WERI-Rb-1 (cell line): Measurements from ENCODE around the gene PLEKHA6.

Experiments used
- DNase-seq: peaks from one replicate; pipeline ENCODE4 v3.0.0-alpha.2; 2020
- H3K27ac ChIP-seq: fragments of 250-450 bp; sonication (Bioruptor Pico); 2 replicates; pipeline ENCODE4 v1.5.1; 2020; ENCODE audit warnings: mild to moderate bottlenecking, moderate library complexity
- H3K27me3 ChIP-seq: fragments of 250-450 bp; sonication (Bioruptor Pico); 2 replicates; pipeline ENCODE4 v1.5.1; 2021; ENCODE audit warnings: mild to moderate bottlenecking, low read depth, moderate library complexity; ENCODE audit not compliant: insufficient read depth, severe bottlenecking
- H3K36me3 ChIP-seq: fragments of 250-450 bp; sonication (Bioruptor Pico); 2 replicates; pipeline ENCODE4 v1.5.1; 2020; ENCODE audit warnings: mild to moderate bottlenecking, moderate library complexity
- H3K4me3 ChIP-seq: 2 replicates; pipeline ENCODE4 v1.5.1; 2011; ENCODE audit warnings: low read depth, mild to moderate bottlenecking, control low read depth, low read length
- H3K9me3 ChIP-seq: fragments of 250-450 bp; sonication (Bioruptor Pico); 2 replicates; pipeline ENCODE4 v1.5.1; 2021; ENCODE audit warnings: mild to moderate bottlenecking, moderate library complexity; ENCODE audit not compliant: severe bottlenecking
- CTCF ChIP-seq: IDR thresholded peaks from 2 replicates; pipeline ENCODE4 v1.5.1; 2011; ENCODE audit warnings: low read depth, mild to moderate bottlenecking, control low read depth, inconsistent platforms, low read length

Gene PLEKHA6

GRCh38 chr1:204376919-204377799 is 17.4 kb upstream of the PLEKHA6 start:
- Histone ChIP-seq H3K4me3 (peak overlapping the region; percentile 70), H3K27ac (peak overlapping the region; percentile 25), H3K27me3 (no peaks in the 10 kb centered on the region), H3K9me3 (no peaks in the 10 kb centered on the region), H3K36me3 (no peaks in the 10 kb centered on the region)
- DNase-seq = peak; percentile 13
- no peak for TF ChIP-seq CTCF

- no peak overlapping the region for H3K4me3 ChIP-seq
Observed at GRCh38 chr1:204376465-204376864, 16.7 kb upstream of the PLEKHA6 start.

GRCh38 chr1:204373911-204374310 is 14.2 kb upstream of the PLEKHA6 start:
- peak; percentile 9 for DNase-seq
- Histone ChIP-seq H3K36me3 (no peaks in the 10 kb centered on the region), H3K27me3 (no peaks in the 10 kb centered on the region)

More at GRCh38 chr1:204376465-204376864, 16.7 kb upstream of the PLEKHA6 start:
- no peak for TF ChIP-seq CTCF
- DNase-seq = peak; percentile 5
- H3K9me3 ChIP-seq = no peaks in the 10 kb centered on the region
- no peak overlapping the region for H3K27ac ChIP-seq
- no peaks in the 10 kb centered on the region for H3K27me3 ChIP-seq
- H3K36me3 ChIP-seq = no peaks in the 10 kb centered on the region

GRCh38 chr1:204370176-204370575 is 10.4 kb upstream of the PLEKHA6 start:
- Histone ChIP-seq H3K4me3 (no peak overlapping the region), H3K27ac (no peak overlapping the region), H3K36me3 (no peaks in the 10 kb centered on the region), H3K27me3 (no peaks in the 10 kb centered on the region), H3K9me3 (no peaks in the 10 kb centered on the region)
- TF ChIP-seq CTCF = no peak
- DNase-seq = peak; percentile 28

More at GRCh38 chr1:204373911-204374310, 14.2 kb upstream of the PLEKHA6 start:
- Histone ChIP-seq H3K4me3 (no peak overlapping the region), H3K27ac (no peak overlapping the region), H3K9me3 (no peaks in the 10 kb centered on the region)
- no peak for TF ChIP-seq CTCF

GRCh38 chr1:204368996-204369726 is 9.4 kb upstream of the PLEKHA6 start:
- Histone ChIP-seq H3K27me3 (no peaks in the 10 kb centered on the region), H3K4me3 (no peak overlapping the region), H3K27ac (no peak overlapping the region), H3K36me3 (no peaks in the 10 kb centered on the region), H3K9me3 (no peaks in the 10 kb centered on the region)
- TF ChIP-seq CTCF = no peak
- DNase-seq = peak; percentile 7
